Measurements from ENCODE around the gene ARID5B. TPM values are rescaled to one million over a fixed set of nuclear protein-coding genes. Genes with fewer than 3 reads are reported as not detected.

The ARID5B gene
- total RNA-seq, 1 experiment from 2014 or later: 0.04 TPM

DNA sequence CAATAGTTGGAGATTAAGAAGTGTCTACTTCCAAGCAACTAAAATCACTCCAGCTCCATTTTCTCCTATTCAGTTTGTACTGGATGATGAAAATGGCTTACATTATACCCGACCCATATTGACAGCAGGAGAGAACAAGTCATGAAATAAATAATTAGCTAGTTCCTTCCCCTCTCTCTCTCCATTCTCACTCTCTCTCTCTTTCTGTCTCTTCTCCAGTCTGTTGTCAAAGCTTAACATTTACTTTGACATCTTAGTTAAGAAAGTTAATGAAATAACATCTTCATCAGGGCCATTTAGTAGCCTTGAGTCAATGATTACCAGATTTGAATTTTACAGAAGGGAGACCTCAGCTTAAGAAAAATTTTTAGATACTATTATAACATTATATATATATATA, 138.5 kb downstream of the ARID5B start:
- no peak overlapping the region for H3K56ac ChIP-seq (ENCODE audit: insufficient read length, low read depth, low read length)
- no peak overlapping the region for H3K14ac ChIP-seq (ENCODE audit: insufficient read depth, low read length)
- no peaks in the 10 kb centered on the region for H3K9me3 ChIP-seq (ENCODE audit: control insufficient read depth, low read depth, low read length)
- H3K4me3 Mint-ChIP-seq: no peak overlapping the region
- peaks cover 9% of the 10 kb centered on the region for H3K27me3 Mint-ChIP-seq (ENCODE audit: low read depth)
- no peaks in the 10 kb centered on the region for H3K23me2 ChIP-seq (ENCODE audit: insufficient read length, low read depth, low read length, poor library complexity, severe bottlenecking)
- H3T11ph ChIP-seq (ENCODE audit: low read length): no peak overlapping the region
- no peak overlapping the region for H2BK20ac ChIP-seq (ENCODE audit: low read depth, low read length, poor library complexity, severe bottlenecking)
- no peak overlapping the region for H3K27ac ChIP-seq (ENCODE audit: insufficient read length, low read depth, low read length)
- no CpG with 5 or more reads among the region's 1 CpG for WGBS (ENCODE audit: extremely low coverage, insufficient read length, low lambda C conversion rate)
- H3K4me1 ChIP-seq (ENCODE audit: insufficient read depth, low read length): peaks cover 5% of the 10 kb centered on the region; the same call in 1 of the 2 replicates
- H3K9me3 Mint-ChIP-seq: no peaks in the 10 kb centered on the region
- H3K79me2 ChIP-seq (ENCODE audit: insufficient read depth, low read length): no peaks in the 10 kb centered on the region
- H4K8ac ChIP-seq (replicated peaks; ENCODE audit: insufficient read length, low read depth, low read length): no peak overlapping the region
- no peak overlapping the region for H3K4me2 ChIP-seq (ENCODE audit: insufficient read depth, insufficient read length, low read length)
- no peaks in the 10 kb centered on the region for H3K36me3 Mint-ChIP-seq (ENCODE audit: insufficient read depth in 1 of 3, low read depth in 3 of 3)
- no peak overlapping the region for H3K9ac ChIP-seq (ENCODE audit: extremely low read depth, insufficient read length, low read length)
- H3K18ac ChIP-seq (ENCODE audit: insufficient read length, low read depth, low read length): no peak overlapping the region
- no peak overlapping the region for H2AFZ ChIP-seq (ENCODE audit: low read length)
- no peaks in the 10 kb centered on the region for H4K20me1 ChIP-seq (ENCODE audit: control insufficient read depth, insufficient read depth, insufficient read length)
- no peak for DNase-seq
- no peak overlapping the region for H2BK15ac ChIP-seq (ENCODE audit: low read depth, low read length)
- H3K79me1 ChIP-seq (ENCODE audit: insufficient read depth, low read depth, low read length, poor library complexity, severe bottlenecking): no peaks in the 10 kb centered on the region
- no peak overlapping the region for H2BK120ac ChIP-seq (ENCODE audit: low read depth, low read length, poor library complexity, severe bottlenecking)
- TF ChIP-seq, protein P1, sequence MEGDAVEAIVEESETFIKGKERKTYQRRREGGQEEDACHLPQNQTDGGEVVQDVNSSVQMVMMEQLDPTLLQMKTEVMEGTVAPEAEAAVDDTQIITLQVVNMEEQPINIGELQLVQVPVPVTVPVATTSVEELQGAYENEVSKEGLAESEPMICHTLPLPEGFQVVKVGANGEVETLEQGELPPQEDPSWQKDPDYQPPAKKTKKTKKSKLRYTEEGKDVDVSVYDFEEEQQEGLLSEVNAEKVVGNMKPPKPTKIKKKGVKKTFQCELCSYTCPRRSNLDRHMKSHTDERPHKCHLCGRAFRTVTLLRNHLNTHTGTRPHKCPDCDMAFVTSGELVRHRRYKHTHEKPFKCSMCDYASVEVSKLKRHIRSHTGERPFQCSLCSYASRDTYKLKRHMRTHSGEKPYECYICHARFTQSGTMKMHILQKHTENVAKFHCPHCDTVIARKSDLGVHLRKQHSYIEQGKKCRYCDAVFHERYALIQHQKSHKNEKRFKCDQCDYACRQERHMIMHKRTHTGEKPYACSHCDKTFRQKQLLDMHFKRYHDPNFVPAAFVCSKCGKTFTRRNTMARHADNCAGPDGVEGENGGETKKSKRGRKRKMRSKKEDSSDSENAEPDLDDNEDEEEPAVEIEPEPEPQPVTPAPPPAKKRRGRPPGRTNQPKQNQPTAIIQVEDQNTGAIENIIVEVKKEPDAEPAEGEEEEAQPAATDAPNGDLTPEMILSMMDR (conservative IDR thresholded peaks at IDR 0.05): no peak
- no peak overlapping the region for H2BK12ac ChIP-seq (ENCODE audit: insufficient read length, low read depth, low read length)
- no peak overlapping the region for H4K5ac ChIP-seq (ENCODE audit: insufficient read length, low read depth, low read length)
- no peak overlapping the region for H3K4ac ChIP-seq (ENCODE audit: low read depth, low read length)
- no peak overlapping the region for H3K23ac ChIP-seq (ENCODE audit: insufficient read length, low read depth, low read length)
- H3K27ac Mint-ChIP-seq: no peak overlapping the region
- H2AK5ac ChIP-seq (ENCODE audit: insufficient read length, low read length): no peak overlapping the region
- no peaks in the 10 kb centered on the region for H3K27me3 ChIP-seq (ENCODE audit: insufficient read depth, low read length)
- no peak overlapping the region for H2BK5ac ChIP-seq (ENCODE audit: insufficient read length, low read length)
- peaks cover 33 to 41% of the 10 kb centered on the region in 2 experiments for H3K4me1 Mint-ChIP-seq
- H4K91ac ChIP-seq (ENCODE audit: insufficient read length, low read depth, low read length): no peak overlapping the region
